HG02870 (cell line): ENCODE data around the gene PLD1.

Source experiments
- ATAC-seq: cut with Tn5 transposase; IDR thresholded peaks from one replicate; pipeline ENCODE4 v1.9.1; 2021; ENCODE audit warnings: mild to moderate bottlenecking, moderate library complexity; ENCODE audit not compliant: unreplicated experiment

PLD1 gene

DNA sequence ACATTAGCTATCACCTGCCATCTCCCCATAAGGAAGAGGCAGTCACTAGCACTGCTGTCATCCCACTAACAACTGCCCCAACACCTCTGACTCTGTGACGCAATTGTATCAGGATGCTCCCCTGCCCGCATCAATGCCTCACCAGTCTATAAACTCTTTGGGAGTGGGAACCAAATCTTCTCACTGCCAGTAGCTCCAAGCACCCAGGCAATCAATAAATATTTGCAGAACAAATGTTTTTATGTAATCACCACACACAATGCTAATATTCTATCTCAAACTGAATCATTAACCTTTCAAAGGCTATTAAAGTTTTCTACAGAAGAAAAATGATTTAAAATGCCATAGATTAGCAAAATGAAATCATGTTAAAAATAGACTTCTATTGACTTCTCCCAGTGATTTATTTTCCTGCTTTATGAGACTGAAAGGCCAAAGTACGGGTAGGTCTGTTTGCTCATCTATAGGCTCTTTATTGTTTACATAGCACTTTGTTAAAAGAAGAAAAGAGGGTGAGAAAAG lies 131.3 kb downstream of the PLD1 start:
- no peak for ATAC-seq

DNA sequence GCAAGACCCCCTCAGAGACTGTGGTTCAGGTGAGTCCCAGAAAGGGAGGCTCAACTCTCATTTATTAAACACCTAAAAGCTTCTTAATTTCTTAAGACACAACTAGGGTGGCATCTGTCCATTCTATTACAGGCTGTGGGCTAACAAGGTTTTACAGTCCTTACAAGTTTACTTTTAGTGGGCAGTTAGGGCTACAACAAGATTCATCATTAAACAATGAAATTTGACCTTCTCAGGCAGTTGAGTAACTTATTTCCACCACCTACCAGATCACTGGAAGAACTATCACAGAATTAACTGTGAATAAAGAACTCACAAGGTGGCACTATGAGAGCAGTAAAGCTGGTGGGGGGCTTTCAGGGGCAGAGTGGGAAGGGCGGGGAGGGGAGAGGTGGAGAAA lies 132.6 kb downstream of the PLD1 start:
- no peak for ATAC-seq

DNA sequence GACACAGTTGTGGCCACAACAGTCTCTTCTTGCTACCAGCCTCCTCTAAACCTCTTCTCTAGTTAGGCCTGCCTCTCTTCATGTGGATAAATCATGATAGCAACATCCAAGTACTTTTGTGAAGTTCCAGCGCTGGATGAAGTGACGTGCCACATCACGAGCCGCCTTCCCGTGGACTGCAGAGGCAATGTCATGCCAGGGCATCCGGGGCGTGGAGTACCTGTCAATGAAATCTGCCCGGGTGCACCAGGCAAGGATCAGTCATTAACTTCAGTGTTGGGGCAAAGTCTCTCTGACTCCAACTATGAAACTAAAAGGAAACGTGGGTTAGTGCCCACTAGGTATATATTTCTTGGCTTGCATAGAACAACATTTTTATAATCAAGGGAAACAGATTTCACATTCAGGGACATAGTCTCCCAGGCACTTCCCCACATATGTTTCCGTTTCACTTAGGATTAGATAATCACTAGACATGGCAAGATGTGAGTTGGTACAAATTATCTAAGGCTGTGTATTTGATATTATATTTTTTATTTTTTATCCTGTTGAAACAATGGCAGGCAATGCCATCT lies 133.6 kb downstream of the PLD1 start:
- no peak for ATAC-seq

DNA sequence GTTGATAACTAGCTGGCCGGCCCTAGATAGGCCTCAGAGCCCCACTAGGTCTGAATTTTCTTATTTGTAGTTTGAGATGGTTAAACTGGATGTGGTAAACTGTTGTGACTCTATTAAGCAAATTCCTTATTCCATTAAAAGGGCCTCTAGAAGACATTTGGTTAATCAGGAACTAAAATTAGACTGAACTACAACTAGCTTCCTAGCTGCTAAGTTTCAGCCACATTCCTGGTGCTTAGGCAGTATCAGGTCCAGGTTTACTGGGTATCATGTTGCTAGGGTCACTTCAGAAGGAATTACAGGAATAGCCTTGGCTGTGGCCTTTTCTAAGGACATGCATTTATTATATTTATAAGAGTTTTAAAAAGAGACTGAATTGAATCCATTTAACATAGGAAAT lies 136.3 kb downstream of the PLD1 start:
- ATAC-seq: no peak

DNA sequence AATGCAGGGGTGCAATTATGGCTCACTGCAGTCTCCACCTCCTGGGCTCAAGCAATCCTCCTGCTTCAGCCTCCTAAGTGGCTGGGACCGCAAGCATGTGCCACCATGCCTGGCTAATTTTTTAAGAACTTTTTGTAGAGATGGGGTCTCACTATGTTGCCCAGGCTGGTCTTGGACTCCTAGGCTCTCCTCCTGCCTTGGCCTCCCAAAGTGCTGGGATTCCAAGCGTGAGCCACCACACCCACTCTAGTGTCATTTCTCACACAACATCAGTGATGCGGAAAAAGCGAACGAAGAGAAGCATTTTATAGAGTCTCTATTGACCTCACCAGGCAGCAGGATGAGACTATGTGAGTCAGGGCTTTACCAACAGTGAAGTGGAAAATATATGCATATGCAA lies 137.7 kb downstream of the PLD1 start:
- ATAC-seq: no peak

DNA sequence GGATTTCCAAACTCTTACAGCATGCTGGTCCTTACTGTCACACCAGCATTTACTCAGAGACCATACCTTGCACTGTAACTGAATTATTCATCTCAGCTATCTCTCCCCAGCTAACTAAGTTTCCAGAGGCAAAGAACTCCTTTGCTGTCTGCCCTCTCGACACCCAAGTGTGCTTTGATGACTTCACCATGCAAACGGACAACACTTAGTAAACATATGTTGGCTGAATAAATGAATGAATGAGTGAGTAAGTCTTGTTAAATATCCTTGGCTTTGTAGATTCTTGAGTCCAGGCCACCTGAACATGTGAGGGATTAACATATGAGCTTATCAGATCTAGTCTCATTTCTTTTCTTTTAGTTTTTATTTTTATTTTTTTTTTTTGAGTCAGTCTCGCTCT lies 138.2 kb downstream of the PLD1 start:
- no peak for ATAC-seq

DNA sequence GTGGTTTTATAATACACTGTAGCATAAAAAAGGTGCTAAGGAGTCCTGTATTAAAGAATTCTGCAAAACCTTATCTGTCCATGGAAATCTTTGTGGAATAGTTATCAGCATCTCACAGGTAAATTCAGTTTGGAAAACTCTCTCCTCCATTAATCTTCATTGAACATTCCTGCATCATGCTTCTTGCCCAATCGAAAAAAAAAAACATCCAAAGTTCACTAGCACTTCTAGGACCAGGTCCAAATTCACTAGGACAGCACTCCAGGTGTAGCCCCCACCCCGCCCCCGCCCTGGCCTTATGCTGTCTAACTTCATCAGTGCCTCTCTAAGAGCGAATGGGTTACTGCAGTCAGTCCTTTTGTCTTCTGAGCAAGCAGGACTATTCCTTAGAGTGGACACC lies 138.6 kb downstream of the PLD1 start:
- ATAC-seq: no peak

DNA sequence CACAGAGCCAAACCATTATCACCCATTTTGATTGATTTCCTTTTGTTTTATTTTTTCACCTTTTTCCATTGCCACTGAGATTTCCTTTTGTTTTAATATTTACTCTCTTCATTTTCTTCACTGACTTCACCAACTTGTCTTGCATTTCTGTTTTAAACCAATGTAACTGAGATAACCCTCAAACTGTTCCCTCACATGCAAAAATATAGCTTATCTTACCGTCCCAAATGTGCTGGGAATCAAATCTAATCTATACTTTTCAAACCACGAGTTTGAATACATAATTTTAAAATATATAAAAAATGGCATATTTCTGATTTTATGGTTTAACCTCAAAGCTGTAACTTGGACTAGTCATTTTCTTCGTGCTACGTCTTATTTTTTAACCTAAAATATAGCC lies 143.8 kb downstream of the PLD1 start:
- no peak for ATAC-seq

DNA sequence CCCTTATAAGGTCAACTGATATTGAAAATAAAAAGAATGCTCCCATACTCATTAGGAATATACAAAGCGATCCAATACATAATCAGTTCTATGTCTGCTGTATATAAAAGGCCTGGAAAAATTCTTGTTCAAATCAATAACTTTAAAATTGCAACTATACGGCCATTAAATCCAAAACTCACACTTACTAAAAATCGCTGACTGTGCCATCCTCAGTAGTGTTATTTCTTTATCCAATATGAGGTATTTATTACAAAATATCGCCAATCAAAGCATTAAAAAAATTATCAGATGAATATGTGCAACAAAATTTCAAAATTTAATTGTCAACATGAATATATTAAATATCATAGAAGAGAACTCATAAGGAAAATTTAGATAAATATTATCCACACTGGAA lies 146.5 kb downstream of the PLD1 start:
- ATAC-seq: no peak

DNA sequence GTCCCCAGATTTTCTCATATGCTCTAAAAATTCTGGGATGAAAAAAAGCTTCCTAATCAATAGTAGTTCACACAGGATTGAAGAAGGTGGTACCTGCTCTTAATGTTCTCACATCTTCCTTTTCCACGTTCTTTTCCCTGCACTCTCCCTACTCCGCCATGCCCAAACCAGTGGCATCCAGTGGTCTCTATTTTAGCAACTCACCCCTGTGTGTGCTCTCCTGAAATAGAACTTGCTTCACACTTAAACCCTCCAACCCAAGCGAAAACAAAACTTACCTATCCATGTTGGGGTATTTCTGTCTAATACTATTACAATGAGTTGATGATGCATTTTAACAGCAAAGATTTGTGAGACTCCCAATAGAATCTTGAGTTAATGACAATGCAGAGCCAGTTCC lies 148.8 kb downstream of the PLD1 start:
- ATAC-seq: no peak

DNA sequence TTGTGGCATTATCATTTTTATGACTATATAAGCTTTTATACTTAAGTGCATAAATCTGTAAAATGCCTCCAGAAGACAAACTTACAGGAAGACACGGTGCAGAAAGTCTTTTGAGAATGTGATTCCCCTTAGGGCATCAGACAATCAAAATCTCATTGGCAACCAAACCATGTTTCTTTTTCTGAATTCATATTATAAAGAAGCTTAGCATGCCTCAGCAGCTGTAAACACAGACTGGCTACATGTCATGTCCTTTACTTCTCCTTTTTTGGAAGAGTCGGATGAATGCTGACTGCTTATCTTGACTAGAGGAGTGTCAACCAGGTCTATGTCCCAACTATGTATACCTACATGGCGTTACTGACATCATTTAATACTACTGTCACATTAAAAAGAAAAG lies 150.1 kb downstream of the PLD1 start:
- ATAC-seq: no peak

DNA sequence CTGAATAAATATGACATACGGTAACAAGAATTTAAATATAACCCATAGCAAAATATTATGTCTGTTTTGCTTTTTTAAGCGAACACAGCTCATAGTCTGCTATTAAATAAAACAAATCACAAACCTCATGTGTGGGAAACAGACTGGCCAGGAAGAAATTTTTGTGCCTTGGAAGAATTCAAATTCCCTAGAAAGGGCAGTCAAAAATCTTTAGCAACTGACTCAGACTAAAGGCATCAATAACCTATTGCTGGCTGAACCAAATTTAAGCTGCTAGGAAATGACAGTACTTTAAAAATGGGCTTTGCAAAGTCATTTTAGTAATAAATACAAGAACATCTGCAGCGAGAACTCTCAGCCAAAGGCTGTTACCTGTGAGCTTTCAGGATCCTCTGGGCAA lies 151.4 kb downstream of the PLD1 start:
- no peak for ATAC-seq

DNA sequence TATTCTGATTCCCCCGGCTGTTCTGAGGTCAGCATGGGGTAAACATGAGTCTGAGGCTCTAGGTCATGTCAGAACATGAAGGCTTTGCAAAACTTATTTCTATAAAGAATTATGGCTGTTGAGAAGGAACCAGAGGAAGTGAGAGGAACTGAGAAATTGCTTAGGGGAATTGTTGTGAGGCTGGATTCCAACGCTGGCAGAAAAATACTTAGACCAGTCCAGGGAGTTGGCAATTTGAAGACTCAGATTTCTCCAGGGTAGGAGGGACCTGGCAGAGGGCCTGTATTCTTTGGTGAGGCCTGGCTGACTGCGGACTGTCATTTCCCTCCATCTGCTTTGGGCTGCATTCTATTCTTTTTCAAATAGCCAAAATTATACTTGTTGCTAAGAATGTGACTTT lies 155.5 kb downstream of the PLD1 start:
- no peak for ATAC-seq

DNA sequence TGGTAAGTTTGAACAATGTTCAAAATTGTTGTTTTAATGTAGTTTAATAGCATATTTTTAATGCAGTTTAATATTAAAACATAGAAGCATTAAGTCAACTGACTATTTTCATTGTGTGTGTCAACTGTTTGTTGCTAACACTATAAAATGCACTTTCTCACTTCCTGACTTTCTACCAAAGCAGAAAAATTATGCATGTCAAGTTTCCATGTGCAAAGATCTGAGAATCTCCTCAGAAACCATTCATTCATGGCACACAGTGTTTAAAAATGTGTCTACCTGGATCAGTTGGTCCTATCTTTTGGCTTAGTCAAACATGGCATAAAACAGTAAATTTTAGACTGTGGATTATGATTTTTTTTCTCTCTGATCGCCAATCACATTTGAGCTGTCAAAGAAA lies 156.0 kb downstream of the PLD1 start:
- ATAC-seq: no peak

DNA sequence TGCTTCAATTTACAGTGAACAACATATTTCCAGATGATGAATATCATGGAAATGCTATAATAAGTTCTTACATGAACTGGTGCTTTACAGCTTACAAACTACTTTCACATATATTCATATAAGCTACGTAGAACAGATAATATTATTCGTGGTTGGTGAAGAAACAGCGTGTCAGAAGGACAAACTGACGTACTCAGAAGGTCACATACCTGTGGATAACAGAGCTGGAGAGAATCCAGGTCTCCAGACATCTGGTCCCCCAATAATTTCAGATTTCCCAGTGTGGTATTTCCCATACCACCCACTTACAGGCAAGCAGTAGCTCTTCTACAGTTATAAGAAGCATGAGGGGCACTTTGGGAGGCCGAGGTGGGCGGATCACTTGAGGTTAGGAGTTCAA lies 156.6 kb downstream of the PLD1 start:
- ATAC-seq: no peak

DNA sequence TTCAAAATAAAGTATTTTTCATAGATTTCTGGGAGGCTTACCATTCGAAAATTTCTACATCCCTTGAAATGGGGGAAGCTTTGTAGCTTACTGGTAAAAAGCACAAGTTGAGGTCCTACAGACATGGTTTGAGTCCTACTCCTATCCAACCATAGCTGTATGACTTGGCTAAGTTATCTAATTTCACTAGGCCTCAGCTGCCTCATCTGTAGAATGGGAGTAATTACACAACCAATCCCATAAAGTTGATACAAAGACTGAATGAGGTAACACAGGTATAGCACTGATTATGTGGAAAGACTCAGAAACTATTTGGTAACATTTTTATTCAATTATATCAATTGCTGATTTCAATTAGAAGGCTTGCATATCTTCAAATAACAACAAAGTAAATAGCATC lies 157.4 kb downstream of the PLD1 start:
- no peak for ATAC-seq

DNA sequence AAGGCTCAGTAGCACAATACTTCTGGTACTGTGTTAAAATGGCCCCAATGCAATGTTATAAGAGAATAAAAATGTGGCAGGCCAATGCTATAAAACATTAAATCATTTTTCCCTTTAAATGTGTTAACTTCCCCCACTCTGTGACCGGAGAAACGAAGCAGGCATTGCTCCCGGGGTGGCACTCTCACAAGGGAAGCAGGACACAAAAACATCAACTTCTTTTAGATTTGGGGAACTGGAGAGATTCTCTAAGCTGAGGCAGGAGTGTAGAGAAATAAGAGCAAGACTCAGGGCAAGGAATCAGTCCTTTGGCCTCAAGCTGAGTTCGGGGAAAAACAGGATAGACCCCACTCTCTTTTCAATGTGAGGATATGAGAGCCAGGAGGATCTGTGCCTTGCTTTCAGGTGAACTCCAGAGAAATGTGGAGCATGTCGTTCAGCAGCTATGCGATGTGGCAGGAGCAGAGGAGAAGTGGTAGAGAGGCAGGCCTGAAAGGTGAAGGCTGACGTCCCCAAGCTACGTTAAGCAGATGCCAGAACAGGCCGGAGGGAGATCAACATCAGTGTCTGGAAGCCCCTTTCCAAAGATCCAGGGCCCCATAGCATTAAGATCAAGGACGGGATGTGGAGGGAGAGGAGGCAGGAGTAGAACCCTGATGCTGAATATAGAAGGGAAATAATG lies 160.2 kb downstream of the PLD1 start:
- no peak for ATAC-seq

DNA sequence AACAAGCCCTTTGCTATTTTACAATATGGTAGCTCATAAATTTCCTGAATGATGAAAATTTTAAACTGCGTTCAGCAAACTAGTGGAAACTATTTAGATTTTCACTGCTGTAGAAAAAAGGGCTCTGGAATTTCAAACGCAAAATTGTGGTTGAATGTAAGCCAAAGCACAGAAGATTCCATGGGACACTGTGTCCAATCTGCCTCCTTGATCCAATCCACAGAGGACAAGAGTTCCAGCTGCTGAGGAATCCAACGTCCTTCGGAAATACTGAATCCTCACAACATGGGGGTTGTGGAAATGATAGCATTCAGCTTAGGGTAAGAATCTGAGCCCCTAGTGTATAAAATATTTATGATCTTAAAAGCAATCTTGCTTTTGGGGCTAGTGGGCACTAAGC lies 161.0 kb downstream of the PLD1 start:
- no peak for ATAC-seq

DNA sequence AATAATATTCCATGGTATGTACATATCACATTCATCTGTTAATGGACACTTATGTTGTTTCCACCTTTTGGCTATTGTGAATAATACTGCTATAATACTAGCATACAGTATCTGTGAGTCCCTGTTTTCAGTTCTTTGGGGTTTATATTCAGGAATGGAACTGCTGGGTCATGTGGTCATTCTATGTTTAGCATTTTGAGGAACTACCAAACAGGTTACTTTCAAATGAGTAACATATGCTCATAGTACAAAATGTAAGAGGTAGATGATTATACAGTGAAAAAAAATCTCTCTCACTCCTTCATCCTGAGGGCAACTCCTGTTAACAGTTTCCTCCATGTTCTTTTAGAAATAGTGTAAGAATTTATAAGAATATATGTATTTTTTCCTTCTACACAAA lies 162.2 kb downstream of the PLD1 start:
- no peak for ATAC-seq

DNA sequence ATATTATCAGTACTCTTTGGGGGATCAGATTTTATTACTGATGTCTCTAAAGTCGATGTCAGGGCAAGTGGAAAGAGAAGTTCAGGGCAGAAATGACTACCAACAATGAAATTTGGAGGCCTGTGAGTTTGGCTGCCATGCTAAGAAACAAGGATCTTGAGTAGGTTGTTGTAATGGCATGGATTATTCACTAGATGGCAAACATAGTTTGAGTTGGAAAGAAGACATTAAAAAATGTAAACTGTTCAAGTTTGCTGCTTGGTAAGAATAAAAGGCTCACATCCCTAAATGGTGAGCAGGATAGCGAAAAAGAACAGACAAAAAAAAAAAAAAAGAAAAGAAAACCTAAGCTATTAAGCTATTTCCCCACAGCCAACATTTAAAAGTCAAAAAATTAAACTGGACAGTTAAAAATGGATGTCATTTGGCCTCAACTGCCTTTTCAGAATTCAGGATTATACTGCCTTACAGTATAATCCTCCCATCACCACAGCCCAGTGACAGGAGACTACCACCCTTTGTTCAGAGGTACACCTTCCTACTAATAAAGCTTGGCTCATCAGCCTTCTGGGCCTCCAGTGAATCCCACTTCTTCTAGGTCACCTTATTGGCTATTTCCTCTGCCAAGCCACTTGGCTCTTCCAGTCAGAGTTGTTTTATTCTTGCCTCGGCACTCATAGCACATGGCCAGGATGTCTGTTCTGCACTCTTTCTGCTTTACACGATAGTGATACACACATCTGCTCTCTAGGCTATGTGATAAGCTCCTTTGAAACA lies 163.7 kb downstream of the PLD1 start:
- no peak for ATAC-seq

DNA sequence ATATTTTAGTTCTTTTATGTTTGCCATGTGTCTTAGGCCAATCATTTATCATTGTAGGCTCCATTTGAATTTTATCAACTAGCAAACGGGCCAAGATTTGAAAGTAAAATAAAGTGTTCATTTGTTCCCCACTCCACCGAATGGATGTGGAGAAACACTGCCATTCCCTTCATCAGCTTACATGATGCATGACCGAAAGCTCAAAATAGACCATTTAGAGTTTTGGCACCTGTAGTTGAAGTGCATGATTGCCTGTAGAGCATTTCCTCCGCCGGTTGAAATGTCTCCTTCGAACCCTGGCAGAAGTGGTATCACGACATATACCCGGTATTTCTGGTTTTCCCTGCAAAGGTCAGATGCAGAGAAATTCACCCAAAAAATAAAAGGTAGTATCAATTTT lies 165.6 kb downstream of the PLD1 start:
- no peak for ATAC-seq

DNA sequence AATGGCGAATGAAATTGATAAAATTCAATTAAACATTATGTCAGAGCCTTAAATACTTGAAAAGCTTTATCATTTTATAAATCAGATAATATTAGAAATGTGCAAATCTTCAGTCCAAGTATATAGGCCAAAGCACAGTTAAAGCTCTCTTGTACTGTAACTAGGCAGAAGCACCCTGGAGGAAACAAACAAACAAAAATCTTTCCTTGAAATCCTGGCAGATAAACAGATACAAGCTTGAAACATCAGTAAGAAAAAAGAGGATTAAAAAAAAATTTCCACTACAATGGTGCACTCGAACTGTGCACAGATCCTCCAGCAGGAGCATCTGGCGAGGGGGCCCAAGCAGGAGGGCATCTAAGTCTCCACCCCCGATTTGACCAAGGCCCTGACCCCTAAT lies 166.6 kb downstream of the PLD1 start:
- ATAC-seq: no peak
